DOHH2 (cell line): ENCODE data around the gene SCLT1.

Source experiments
- EZH2phosphoT487 ChIP-seq: fragments of 200-600 bp; sonication (generic); IDR thresholded peaks from 2 replicates; pipeline ENCODE4 v1.6.1; 2017; ENCODE audit warnings: borderline replicate concordance, mild to moderate bottlenecking, antibody characterized with exemption, low read length, moderate library complexity, mixed read lengths
- TF ChIP-seq, protein P1 (sequence below): fragments of 200-600 bp; sonication (generic); IDR thresholded peaks from one replicate; pipeline ENCODE4 v1.5.1; 2014; ENCODE audit warnings: antibody characterized with exemption, mild to moderate bottlenecking, low read depth, low read length; ENCODE audit not compliant: poor library complexity, severe bottlenecking

DNA sequence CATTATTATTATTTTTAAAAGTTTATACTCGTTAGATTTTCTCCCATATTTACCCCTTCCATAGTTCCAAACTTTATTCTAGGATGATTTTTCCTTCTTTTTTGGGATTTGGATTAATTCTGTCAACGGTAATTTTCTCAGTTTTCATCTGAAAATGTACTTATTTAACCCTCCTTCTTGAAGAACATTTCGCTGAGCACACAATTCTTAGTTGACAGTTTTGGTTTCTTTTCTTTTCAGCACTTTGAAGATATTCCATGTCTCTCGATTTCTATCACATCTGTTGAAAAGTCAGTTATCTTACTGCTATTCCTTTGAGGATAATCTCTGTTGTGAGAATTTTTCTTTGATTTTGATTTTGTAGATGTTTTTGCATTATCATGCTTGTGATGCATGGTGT, 85.2 kb downstream of the SCLT1 start:
- TF ChIP-seq, protein P1, sequence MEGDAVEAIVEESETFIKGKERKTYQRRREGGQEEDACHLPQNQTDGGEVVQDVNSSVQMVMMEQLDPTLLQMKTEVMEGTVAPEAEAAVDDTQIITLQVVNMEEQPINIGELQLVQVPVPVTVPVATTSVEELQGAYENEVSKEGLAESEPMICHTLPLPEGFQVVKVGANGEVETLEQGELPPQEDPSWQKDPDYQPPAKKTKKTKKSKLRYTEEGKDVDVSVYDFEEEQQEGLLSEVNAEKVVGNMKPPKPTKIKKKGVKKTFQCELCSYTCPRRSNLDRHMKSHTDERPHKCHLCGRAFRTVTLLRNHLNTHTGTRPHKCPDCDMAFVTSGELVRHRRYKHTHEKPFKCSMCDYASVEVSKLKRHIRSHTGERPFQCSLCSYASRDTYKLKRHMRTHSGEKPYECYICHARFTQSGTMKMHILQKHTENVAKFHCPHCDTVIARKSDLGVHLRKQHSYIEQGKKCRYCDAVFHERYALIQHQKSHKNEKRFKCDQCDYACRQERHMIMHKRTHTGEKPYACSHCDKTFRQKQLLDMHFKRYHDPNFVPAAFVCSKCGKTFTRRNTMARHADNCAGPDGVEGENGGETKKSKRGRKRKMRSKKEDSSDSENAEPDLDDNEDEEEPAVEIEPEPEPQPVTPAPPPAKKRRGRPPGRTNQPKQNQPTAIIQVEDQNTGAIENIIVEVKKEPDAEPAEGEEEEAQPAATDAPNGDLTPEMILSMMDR: no peak
- TF ChIP-seq EZH2phosphoT487: no peak
